Neural crest cell (in vitro differentiated cells): ENCODE data around the gene PLEKHH3. TPM values are rescaled to one million over a fixed set of nuclear protein-coding genes. Genes with fewer than 3 reads are reported as not detected.

Experiments
- DNase-seq: peaks from one replicate; pipeline ENCODE4 v3.0.0; 2021; ENCODE audit warnings: low read depth, mixed read lengths, low spot score
- H3K27ac Mint-ChIP-seq: one replicate; pipeline ENCODE4 v1.8.0; 2021; ENCODE audit warnings: mild to moderate bottlenecking, mixed read lengths; ENCODE audit not compliant: unreplicated experiment
- H3K27me3 Mint-ChIP-seq: 2 replicates; pipeline ENCODE4 v1.8.0; 2021; ENCODE audit warnings: low read depth, mild to moderate bottlenecking, mixed read lengths
- H3K36me3 Mint-ChIP-seq: 2 replicates; pipeline ENCODE4 v1.8.0; 2021; ENCODE audit warnings: low read depth, mild to moderate bottlenecking, mixed read lengths
- H3K4me1 Mint-ChIP-seq: 2 replicates; pipeline ENCODE4 v1.8.0; 2021; ENCODE audit warnings: mixed read lengths
- H3K4me3 Mint-ChIP-seq: one replicate; pipeline ENCODE4 v1.8.0; 2021; ENCODE audit warnings: mild to moderate bottlenecking, mixed read lengths
- H3K9me3 Mint-ChIP-seq: 2 replicates; pipeline ENCODE4 v1.8.0; 2021; ENCODE audit warnings: mixed read lengths
- total RNA-seq: library from RNA; stranded (reverse); gene quantifications from 2 replicates; pipeline ENCODE4 v1.2.1, GENCODE V29; 2021
- TF ChIP-seq, protein P1 (sequence below): fragments of 200-600 bp; sonication (generic); conservative IDR thresholded peaks from 2 replicates; pipeline ENCODE4 v1.5.0; 2021; ENCODE audit warnings: antibody characterized with exemption, mild to moderate bottlenecking

Gene PLEKHH3
- total RNA-seq, 1 donor from 2014 or later, result 20.8 TPM

DNA sequence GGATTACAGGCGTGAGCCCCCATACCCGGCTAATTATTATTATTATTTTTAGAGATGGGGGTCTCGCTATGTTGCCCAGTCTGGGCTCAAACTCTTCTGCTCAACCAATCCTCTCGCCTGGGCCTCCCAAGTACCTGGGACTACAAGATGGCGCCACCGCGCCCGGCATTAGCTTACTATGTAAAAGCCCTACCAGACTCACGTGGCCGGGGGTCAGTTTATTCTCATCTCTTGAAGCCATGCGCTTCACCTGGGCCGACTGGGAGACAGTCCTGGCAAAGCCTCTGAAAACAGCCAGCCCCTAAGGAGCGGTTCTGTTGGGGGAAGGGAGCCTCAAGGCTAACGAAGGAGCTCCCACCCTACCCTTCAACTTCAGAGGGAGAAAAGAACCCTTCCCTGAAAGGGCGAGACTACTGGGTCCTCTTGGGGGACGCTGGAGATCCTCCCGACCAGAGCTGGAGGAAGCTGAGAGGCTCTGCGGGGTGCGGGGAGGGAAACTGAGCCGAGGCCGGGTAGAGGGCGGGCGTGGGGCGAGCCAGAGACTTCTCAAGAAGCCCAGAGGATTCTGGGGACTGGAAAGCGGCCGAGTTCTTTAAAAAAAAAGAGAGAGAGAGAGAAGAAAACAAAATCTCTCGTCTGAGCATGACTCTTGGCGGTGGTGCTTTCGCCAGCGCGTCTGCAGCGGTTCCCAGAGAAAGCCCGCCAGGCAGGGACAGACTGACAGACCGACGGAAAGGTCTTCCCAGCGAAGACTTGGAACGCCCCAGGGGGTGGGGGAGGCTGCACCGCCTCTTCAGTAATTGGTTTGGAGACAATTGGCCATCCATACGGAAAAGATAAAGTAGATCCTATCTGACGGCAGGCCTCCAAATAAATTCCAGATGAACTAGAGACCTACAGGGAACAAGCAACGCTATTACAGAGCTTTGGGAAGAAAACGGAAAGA is 23.3 kb downstream of the PLEKHH3 start:
- H3K36me3 Mint-ChIP-seq, result no peaks in the 10 kb centered on the region
- H3K27ac Mint-ChIP-seq, result peak overlapping the region; percentile 43
- TF ChIP-seq, protein P1, sequence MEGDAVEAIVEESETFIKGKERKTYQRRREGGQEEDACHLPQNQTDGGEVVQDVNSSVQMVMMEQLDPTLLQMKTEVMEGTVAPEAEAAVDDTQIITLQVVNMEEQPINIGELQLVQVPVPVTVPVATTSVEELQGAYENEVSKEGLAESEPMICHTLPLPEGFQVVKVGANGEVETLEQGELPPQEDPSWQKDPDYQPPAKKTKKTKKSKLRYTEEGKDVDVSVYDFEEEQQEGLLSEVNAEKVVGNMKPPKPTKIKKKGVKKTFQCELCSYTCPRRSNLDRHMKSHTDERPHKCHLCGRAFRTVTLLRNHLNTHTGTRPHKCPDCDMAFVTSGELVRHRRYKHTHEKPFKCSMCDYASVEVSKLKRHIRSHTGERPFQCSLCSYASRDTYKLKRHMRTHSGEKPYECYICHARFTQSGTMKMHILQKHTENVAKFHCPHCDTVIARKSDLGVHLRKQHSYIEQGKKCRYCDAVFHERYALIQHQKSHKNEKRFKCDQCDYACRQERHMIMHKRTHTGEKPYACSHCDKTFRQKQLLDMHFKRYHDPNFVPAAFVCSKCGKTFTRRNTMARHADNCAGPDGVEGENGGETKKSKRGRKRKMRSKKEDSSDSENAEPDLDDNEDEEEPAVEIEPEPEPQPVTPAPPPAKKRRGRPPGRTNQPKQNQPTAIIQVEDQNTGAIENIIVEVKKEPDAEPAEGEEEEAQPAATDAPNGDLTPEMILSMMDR, result no peak
- H3K9me3 Mint-ChIP-seq, result peaks cover 5% of the 10 kb centered on the region
- peaks cover 2% of the 10 kb centered on the region for H3K27me3 Mint-ChIP-seq
- peak overlapping the region; percentile 55 for H3K4me3 Mint-ChIP-seq
- no peak for DNase-seq
- peaks cover 10% of the 10 kb centered on the region for H3K4me1 Mint-ChIP-seq

- TF ChIP-seq, protein P1, result no peak
- Mint-ChIP-seq H3K36me3 (no peaks in the 10 kb centered on the region), H3K27me3 (peaks cover 2% of the 10 kb centered on the region), H3K27ac (no peak overlapping the region), H3K4me1 (peaks cover 6% of the 10 kb centered on the region), H3K4me3 (no peak overlapping the region), H3K9me3 (no peaks in the 10 kb centered on the region)
- DNase-seq, result no peak
Observed at GRCh38 chr17:42651392-42651791, 25.4 kb downstream of the PLEKHH3 start.

DNA sequence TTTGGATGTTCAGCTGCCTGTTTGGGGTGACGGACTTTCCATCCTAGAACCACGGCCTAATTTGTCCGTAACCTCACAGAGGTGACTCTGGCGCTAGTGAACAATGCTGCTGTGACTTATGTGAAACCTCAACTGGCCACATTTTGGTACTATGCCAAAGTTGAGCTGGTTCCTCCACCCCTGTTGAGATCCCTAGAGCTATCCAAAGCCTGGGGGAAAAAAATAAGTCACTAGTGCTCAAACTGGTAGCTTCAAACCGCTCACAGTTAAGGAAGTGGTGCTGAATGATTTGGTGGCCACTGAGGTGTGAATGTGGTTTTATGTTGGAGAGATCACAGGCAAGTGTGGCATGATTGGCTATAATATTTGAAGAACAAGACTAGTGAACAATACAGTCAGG is 29.0 kb downstream of the PLEKHH3 start:
- no peaks in the 10 kb centered on the region for H3K9me3 Mint-ChIP-seq
- H3K27ac Mint-ChIP-seq, result no peak overlapping the region
- no peaks in the 10 kb centered on the region for H3K36me3 Mint-ChIP-seq
- H3K27me3 Mint-ChIP-seq, result peaks cover 2% of the 10 kb centered on the region
- H3K4me1 Mint-ChIP-seq, result peaks cover under 1% of the 10 kb centered on the region
- DNase-seq, result no peak
- TF ChIP-seq, protein P1, result no peak
- no peak overlapping the region for H3K4me3 Mint-ChIP-seq

GRCh38 chr17:42642336-42642735 is 34.5 kb downstream of the PLEKHH3 start:
- Mint-ChIP-seq H3K4me3 (no peak overlapping the region), H3K27me3 (peaks cover 9% of the 10 kb centered on the region), H3K36me3 (no peaks in the 10 kb centered on the region), H3K9me3 (no peaks in the 10 kb centered on the region), H3K27ac (no peak overlapping the region), H3K4me1 (peaks cover 7% of the 10 kb centered on the region)
- no peak for DNase-seq
- TF ChIP-seq, protein P1, result no peak

DNA sequence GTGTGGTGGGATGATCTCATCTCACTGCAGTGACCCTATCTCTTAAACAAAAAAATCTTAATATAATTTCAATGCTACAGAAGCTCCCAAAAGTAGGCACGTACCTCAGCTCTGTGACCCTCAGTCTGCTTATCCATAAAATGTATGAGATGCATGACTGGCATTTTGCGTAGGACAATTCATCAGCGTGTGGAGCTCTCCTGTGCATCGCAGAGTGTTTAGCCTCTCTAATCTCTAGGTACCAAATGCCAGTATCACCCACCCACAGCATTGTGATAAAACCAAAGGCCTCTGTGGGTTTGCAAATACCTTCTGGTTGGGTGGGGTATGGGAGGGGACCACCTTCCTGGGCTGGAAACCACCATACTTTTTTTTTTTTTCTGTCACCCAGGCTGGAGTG is 36.7 kb downstream of the PLEKHH3 start:
- no peak overlapping the region for H3K4me3 Mint-ChIP-seq
- H3K27me3 Mint-ChIP-seq, result peaks cover 9% of the 10 kb centered on the region
- no peak overlapping the region for H3K27ac Mint-ChIP-seq
- no peaks in the 10 kb centered on the region for H3K9me3 Mint-ChIP-seq
- no peaks in the 10 kb centered on the region for H3K36me3 Mint-ChIP-seq
- H3K4me1 Mint-ChIP-seq, result peaks cover 7% of the 10 kb centered on the region
- TF ChIP-seq, protein P1, result no peak
- no peak for DNase-seq
